Brain microvascular endothelial cell (primary cell): Measurements from ENCODE around the gene TTC38.

ENCODE experiments used
- DNase-seq: peaks from one replicate; pipeline ENCODE4 v3.0.0-alpha.2; 2020
- H3K27ac ChIP-seq: fragments of 250-450 bp; sonication (Bioruptor Pico); 2 replicates; pipeline ENCODE4 v1.5.1; 2020; ENCODE audit warnings: mild to moderate bottlenecking, moderate library complexity
- H3K27me3 ChIP-seq: fragments of 250-450 bp; sonication (Bioruptor Pico); replicated peaks from 2 replicates; pipeline ENCODE4 v1.5.1; 2020; ENCODE audit warnings: mild to moderate bottlenecking
- H3K36me3 ChIP-seq: fragments of 250-450 bp; sonication (Bioruptor Pico); replicated peaks from 2 replicates; pipeline ENCODE4 v1.5.1; 2020; ENCODE audit warnings: mild to moderate bottlenecking
- H3K4me3 ChIP-seq: 2 replicates; pipeline ENCODE4 v1.5.1; 2011; ENCODE audit warnings: low read depth, mild to moderate bottlenecking, control low read depth, low read length, moderate library complexity
- CTCF ChIP-seq: IDR thresholded peaks from 2 replicates; pipeline ENCODE4 v1.5.1; 2011; ENCODE audit warnings: low read depth, mild to moderate bottlenecking, moderate library complexity, low read length, control low read depth, inconsistent platforms; ENCODE audit errors: missing control alignments
- in situ Hi-C: cut with HindIII; loops from 2 replicates; pipeline ENCODE4 v1.10.0; 2017; ENCODE audit warnings: low sequenced_read_pairs, low pct_ligation_motif_present

TTC38 gene

GRCh38 chr22:46237453-46238124 is 30.2 kb upstream of the TTC38 start:
- H3K4me3 ChIP-seq: no peak overlapping the region
- TF ChIP-seq CTCF: no peak
- no peak overlapping the region for H3K27ac ChIP-seq
- no peaks in the 10 kb centered on the region for H3K27me3 ChIP-seq
- DNase-seq: no peak
- in situ Hi-C loops: no loop called here
- no peaks in the 10 kb centered on the region for H3K36me3 ChIP-seq

GRCh38 chr22:46238541-46238940 is 29.3 kb upstream of the TTC38 start:
- Histone ChIP-seq H3K27ac (no peak overlapping the region), H3K4me3 (no peak overlapping the region), H3K27me3 (no peaks in the 10 kb centered on the region), H3K36me3 (no peaks in the 10 kb centered on the region)
- no peak for DNase-seq
- no peak for TF ChIP-seq CTCF
- in situ Hi-C loops: no loop called here

GRCh38 chr22:46239261-46240048 is 28.4 kb upstream of the TTC38 start:
- Histone ChIP-seq H3K27ac (no peak overlapping the region), H3K27me3 (no peaks in the 10 kb centered on the region), H3K36me3 (no peaks in the 10 kb centered on the region), H3K4me3 (no peak overlapping the region)
- no peak for DNase-seq
- in situ Hi-C loops: no loop called here
- TF ChIP-seq CTCF: no peak

- no peaks in the 10 kb centered on the region for H3K36me3 ChIP-seq
- no peak for TF ChIP-seq CTCF
- in situ Hi-C loops: no loop called here
- no peaks in the 10 kb centered on the region for H3K27me3 ChIP-seq
- H3K4me3 ChIP-seq: no peak overlapping the region
- no peak overlapping the region for H3K27ac ChIP-seq
- no peak for DNase-seq
Observed at GRCh38 chr22:46240073-46240472, 27.7 kb upstream of the TTC38 start.

- Histone ChIP-seq H3K36me3 (no peaks in the 10 kb centered on the region), H3K4me3 (no peak overlapping the region), H3K27me3 (no peaks in the 10 kb centered on the region), H3K27ac (no peak overlapping the region)
- in situ Hi-C loops: no loop called here
- DNase-seq: no peak
- no peak for TF ChIP-seq CTCF
Observed at GRCh38 chr22:46240506-46240905, 27.3 kb upstream of the TTC38 start.
